ENCODE data around the gene UQCC2. TPM values are rescaled to one million over a fixed set of nuclear protein-coding genes. Genes with fewer than 3 reads are reported as not detected.
A peak's percentile ranks its signal among the peaks of the same experiment; 100 is the strongest.

Gene UQCC2
- total and polyA plus RNA-seq, 3 donors from 2014 or later = 18.1 to 119 (median 36.2) TPM

GRCh38 chr6:33699739-33700138, 11.8 kb downstream of the UQCC2 start:
- Histone ChIP-seq H3K27ac (no peak overlapping the region), H3K27me3 (no peaks in the 10 kb centered on the region), H3K9me3 (no peaks in the 10 kb centered on the region), H3K36me3 (ENCODE audit: low read depth, missing control alignments) (no peaks in the 10 kb centered on the region), H3K4me1 (peaks cover 25% of the 10 kb centered on the region), H3K4me3 (no peak overlapping the region)
- TF ChIP-seq POLR2A (IDR thresholded peaks at IDR 0.05) (no peak), CTCF (IDR thresholded peaks at IDR 0.05) (no peak)
- intact Hi-C loops (cut with DNase I; ENCODE audit: low total_unique reads) = no loop called here
- no peak for DNase-seq
- WGBS, 2 donors = 66 to 68% methylated on average over 5 of the region's 5 CpGs

- no peak for TF ChIP-seq CTCF (IDR thresholded peaks at IDR 0.05)
- no peak for TF ChIP-seq POLR2A (IDR thresholded peaks at IDR 0.05)
- Histone ChIP-seq H3K27ac (no peak overlapping the region), H3K9me3 (no peaks in the 10 kb centered on the region), H3K36me3 (ENCODE audit: low read depth, missing control alignments) (no peaks in the 10 kb centered on the region), H3K4me3 (no peak overlapping the region), H3K27me3 (no peaks in the 10 kb centered on the region), H3K4me1 (peaks cover 25% of the 10 kb centered on the region)
- intact Hi-C loops (cut with DNase I; ENCODE audit: low total_unique reads) = no loop called here
- DNase-seq = no peak
- 74 to 84% methylated on average over 8 of the region's 8 CpGs for WGBS, 2 donors
Measured at GRCh38 chr6:33699131-33699530, 12.4 kb downstream of the UQCC2 start.

GRCh38 chr6:33698494-33698893, 13.0 kb downstream of the UQCC2 start:
- no peaks in the 10 kb centered on the region for H3K36me3 ChIP-seq (ENCODE audit: low read depth, missing control alignments)
- intact Hi-C loops (cut with DNase I; ENCODE audit: low total_unique reads) = no loop called here

GRCh38 chr6:33697845-33698244, 13.7 kb downstream of the UQCC2 start:
- no peak for DNase-seq
- intact Hi-C loops (cut with DNase I; ENCODE audit: low total_unique reads) = no loop called here
- WGBS, 2 donors = 97 to 98% methylated on average over 10 of the region's 10 CpGs
- no peaks in the 10 kb centered on the region for H3K27me3 ChIP-seq
- H3K9me3 ChIP-seq = no peaks in the 10 kb centered on the region
- H3K4me1 ChIP-seq = peaks cover 31% of the 10 kb centered on the region
- peak overlapping the region in 1 of 2 donors; percentile 37 for H3K27ac ChIP-seq
- no peaks in the 10 kb centered on the region for H3K36me3 ChIP-seq (ENCODE audit: low read depth, missing control alignments)
- TF ChIP-seq CTCF (IDR thresholded peaks at IDR 0.05) (no peak), POLR2A (IDR thresholded peaks at IDR 0.05) (no peak)
- H3K4me3 ChIP-seq = no peak overlapping the region

More at GRCh38 chr6:33698494-33698893, 13.0 kb downstream of the UQCC2 start:
- TF ChIP-seq CTCF (IDR thresholded peaks at IDR 0.05) (no peak), POLR2A (IDR thresholded peaks at IDR 0.05) (no peak)
- Histone ChIP-seq H3K27me3 (no peaks in the 10 kb centered on the region), H3K4me1 (peaks cover 25% of the 10 kb centered on the region), H3K9me3 (no peaks in the 10 kb centered on the region), H3K4me3 (no peak overlapping the region), H3K27ac (no peak overlapping the region)
- WGBS, 2 donors = 81 to 85% methylated on average over 10 of the region's 10 CpGs
- DNase-seq = no peak

All from testis (tissue), 3 donors.